ENCODE results near the gene MLN. TPM values are rescaled to one million over a fixed set of nuclear protein-coding genes. Genes with fewer than 3 reads are reported as not detected.

The MLN gene
- total and polyA plus RNA-seq, 3 experiments from 2014 or later: not detected

GRCh38 chr6:33847078-33847477 lies 43.3 kb upstream of the MLN start:
- Mint-ChIP-seq H3K36me3 (no peaks in the 10 kb centered on the region), H3K4me3 (no peak overlapping the region), H3K4me1 (no peaks in the 10 kb centered on the region), H3K27ac (peak overlapping the region in 1 of 8 donors; percentile 47), H3K9me3 (no peaks in the 10 kb centered on the region), H3K27me3 (peaks cover 15 to 20% of the 10 kb centered on the region in 2 donors)
- H3K27me3 ChIP-seq (ENCODE audit: insufficient read depth, low read length, poor library complexity, severe bottlenecking): peaks cover 5% of the 10 kb centered on the region
- H3K36me3 ChIP-seq (ENCODE audit: insufficient read depth, low read length): no peaks in the 10 kb centered on the region
- ChIA-PET CTCF (no interaction called here), POLR2A (no interaction called here)
- no peaks in the 10 kb centered on the region for H3K4me1 ChIP-seq (ENCODE audit: insufficient read depth, low read length)
- H3K27ac ChIP-seq (ENCODE audit: low read depth, low read length): no peak overlapping the region
- DNase-seq: no peak
- H3K4me3 ChIP-seq (ENCODE audit: low read length): no peak overlapping the region
- no peaks in the 10 kb centered on the region for H3K9me3 ChIP-seq (ENCODE audit: low read length)

GRCh38 chr6:33846226-33846625 lies 42.4 kb upstream of the MLN start:
- Mint-ChIP-seq H3K9me3 (no peaks in the 10 kb centered on the region), H3K4me1 (no peaks in the 10 kb centered on the region), H3K36me3 (no peaks in the 10 kb centered on the region), H3K27ac (no peak overlapping the region), H3K27me3 (peaks cover 13 to 16% of the 10 kb centered on the region in 2 donors), H3K4me3 (no peak overlapping the region)
- Histone ChIP-seq H3K4me3 (ENCODE audit: low read length) (no peak overlapping the region), H3K4me1 (ENCODE audit: insufficient read depth, low read length) (no peaks in the 10 kb centered on the region), H3K36me3 (ENCODE audit: insufficient read depth, low read length) (no peaks in the 10 kb centered on the region), H3K27me3 (ENCODE audit: insufficient read depth, low read length, poor library complexity, severe bottlenecking) (no peaks in the 10 kb centered on the region), H3K9me3 (ENCODE audit: low read length) (no peaks in the 10 kb centered on the region), H3K27ac (ENCODE audit: low read depth, low read length) (no peak overlapping the region)
- DNase-seq: peak in 1 of 5 donors; percentile 2
- ChIA-PET POLR2A (no interaction called here), CTCF (no interaction called here)

GRCh38 chr6:33845031-33845745 lies 41.4 kb upstream of the MLN start:
- Histone ChIP-seq H3K4me3 (ENCODE audit: low read length) (no peak overlapping the region), H3K4me1 (ENCODE audit: insufficient read depth, low read length) (peaks cover 4% of the 10 kb centered on the region), H3K9me3 (ENCODE audit: low read length) (no peaks in the 10 kb centered on the region), H3K27ac (ENCODE audit: low read depth, low read length) (no peak overlapping the region), H3K36me3 (ENCODE audit: insufficient read depth, low read length) (no peaks in the 10 kb centered on the region), H3K27me3 (ENCODE audit: insufficient read depth, low read length, poor library complexity, severe bottlenecking) (no peaks in the 10 kb centered on the region)
- Mint-ChIP-seq H3K9me3 (no peaks in the 10 kb centered on the region), H3K4me1 (peaks cover 4 to 6% (median 5%) of the 10 kb centered on the region in 3 donors), H3K4me3 (no peak overlapping the region), H3K27ac (no peak overlapping the region), H3K36me3 (no peaks in the 10 kb centered on the region), H3K27me3 (peaks cover 7 to 8% of the 10 kb centered on the region in 2 donors)
- peak in 1 of 5 donors; percentile 2 for DNase-seq
- ChIA-PET POLR2A (no interaction called here), CTCF (no interaction called here)

- CTCF ChIA-PET: no interaction called here
- peaks cover 10 to 14% (median 14%) of the 10 kb centered on the region in 3 donors for H3K4me1 Mint-ChIP-seq
Measured at GRCh38 chr6:33843131-33844121, 39.6 kb upstream of the MLN start.

GRCh38 chr6:33841868-33842267 lies 38.1 kb upstream of the MLN start:
- Histone ChIP-seq H3K36me3 (ENCODE audit: insufficient read depth, low read length) (no peaks in the 10 kb centered on the region), H3K4me1 (ENCODE audit: insufficient read depth, low read length) (peaks cover 14% of the 10 kb centered on the region), H3K9me3 (ENCODE audit: low read length) (no peaks in the 10 kb centered on the region), H3K27ac (ENCODE audit: low read depth, low read length) (no peak overlapping the region), H3K27me3 (ENCODE audit: insufficient read depth, low read length, poor library complexity, severe bottlenecking) (no peaks in the 10 kb centered on the region), H3K4me3 (ENCODE audit: low read length) (no peak overlapping the region)
- H3K4me3 Mint-ChIP-seq: no peak overlapping the region
- H3K4me1 Mint-ChIP-seq: peaks cover 10 to 14% (median 14%) of the 10 kb centered on the region in 3 donors
- DNase-seq: peak in 1 of 5 donors; percentile 31
- no peak overlapping the region for H3K27ac Mint-ChIP-seq
- H3K36me3 Mint-ChIP-seq: no peaks in the 10 kb centered on the region
- ChIA-PET POLR2A (no interaction called here), CTCF (no interaction called here)
- H3K9me3 Mint-ChIP-seq: peaks cover 0 to 2% (median 0%) of the 10 kb centered on the region in 5 donors
- H3K27me3 Mint-ChIP-seq: peaks cover 0 to 5% of the 10 kb centered on the region in 2 donors

More at GRCh38 chr6:33843131-33844121, 39.6 kb upstream of the MLN start:
- no peak overlapping the region for H3K4me3 ChIP-seq (ENCODE audit: low read length)
- H3K9me3 Mint-ChIP-seq: no peaks in the 10 kb centered on the region
- DNase-seq: peak in 1 of 5 donors; percentile 29
- H3K27ac ChIP-seq (ENCODE audit: low read depth, low read length): no peak overlapping the region
- peaks cover 14% of the 10 kb centered on the region for H3K4me1 ChIP-seq (ENCODE audit: insufficient read depth, low read length)
- peaks cover 0 to 3% of the 10 kb centered on the region in 2 donors for H3K27me3 Mint-ChIP-seq
- H3K36me3 Mint-ChIP-seq: no peaks in the 10 kb centered on the region
- no peaks in the 10 kb centered on the region for H3K27me3 ChIP-seq (ENCODE audit: insufficient read depth, low read length, poor library complexity, severe bottlenecking)
- H3K36me3 ChIP-seq (ENCODE audit: insufficient read depth, low read length): no peaks in the 10 kb centered on the region
- no peak overlapping the region for H3K4me3 Mint-ChIP-seq
- no peaks in the 10 kb centered on the region for H3K9me3 ChIP-seq (ENCODE audit: low read length)
- H3K27ac Mint-ChIP-seq: no peak overlapping the region
- POLR2A ChIA-PET: no interaction called here

GRCh38 chr6:33841070-33841469 lies 37.3 kb upstream of the MLN start:
- Histone ChIP-seq H3K36me3 (ENCODE audit: insufficient read depth, low read length) (no peaks in the 10 kb centered on the region), H3K4me1 (ENCODE audit: insufficient read depth, low read length) (peaks cover 14% of the 10 kb centered on the region), H3K4me3 (ENCODE audit: low read length) (no peak overlapping the region), H3K27ac (ENCODE audit: low read depth, low read length) (peak overlapping the region; percentile 34), H3K27me3 (ENCODE audit: insufficient read depth, low read length, poor library complexity, severe bottlenecking) (no peaks in the 10 kb centered on the region), H3K9me3 (ENCODE audit: low read length) (no peaks in the 10 kb centered on the region)
- DNase-seq: peak in 1 of 5 donors; percentile 20
- Mint-ChIP-seq H3K27me3 (peaks cover 0 to 5% of the 10 kb centered on the region in 2 donors), H3K27ac (no peak overlapping the region), H3K4me1 (peaks cover 10 to 14% (median 14%) of the 10 kb centered on the region in 3 donors), H3K4me3 (no peak overlapping the region), H3K9me3 (peaks cover 0 to 2% (median 0%) of the 10 kb centered on the region in 5 donors), H3K36me3 (no peaks in the 10 kb centered on the region)
- ChIA-PET POLR2A (no interaction called here), CTCF (interaction anchor here (1.1 kb wide), 1 partner anchor 70 kb away, joined by 3 read pairs; no protein-coding TSS in a partner anchor)

GRCh38 chr6:33840048-33840926 lies 36.5 kb upstream of the MLN start:
- Histone ChIP-seq H3K27me3 (ENCODE audit: insufficient read depth, low read length, poor library complexity, severe bottlenecking) (no peaks in the 10 kb centered on the region), H3K4me3 (ENCODE audit: low read length) (no peak overlapping the region), H3K4me1 (ENCODE audit: insufficient read depth, low read length) (peaks cover 14% of the 10 kb centered on the region), H3K27ac (ENCODE audit: low read depth, low read length) (peak overlapping the region; percentile 34), H3K9me3 (ENCODE audit: low read length) (no peaks in the 10 kb centered on the region), H3K36me3 (ENCODE audit: insufficient read depth, low read length) (no peaks in the 10 kb centered on the region)
- POLR2A ChIA-PET: interaction anchor here (0.5 kb wide), 1 partner anchor 965 kb away, joined by 3 read pairs; no protein-coding TSS in a partner anchor
- DNase-seq: peak in 1 of 5 donors; percentile 31
- H3K27me3 Mint-ChIP-seq: peaks cover 2 to 5% of the 10 kb centered on the region in 2 donors
- H3K4me3 Mint-ChIP-seq: no peak overlapping the region
- peaks cover 0 to 2% (median 0%) of the 10 kb centered on the region in 5 donors for H3K9me3 Mint-ChIP-seq
- no peaks in the 10 kb centered on the region for H3K36me3 Mint-ChIP-seq
- peak overlapping the region in 2 of 8 donors; percentile 43 to 62 for H3K27ac Mint-ChIP-seq
- H3K4me1 Mint-ChIP-seq: peaks cover 10 to 14% (median 14%) of the 10 kb centered on the region in 3 donors
- CTCF ChIA-PET: interaction anchor here (1.1 to 1.6 kb wide), 4 partner anchors 14 to 187 kb away, joined by 3 to 5 read pairs (median 4); no protein-coding TSS in a partner anchor
